HG02678 (cell line): Measurements from ENCODE around the gene POGK.
"Not testable (repeated sequence)": the region's sequence is repeated elsewhere in the genome, so short reads cannot be mapped to it uniquely, and the experiment has no call there.

ENCODE experiments used
- ATAC-seq: cut with Tn5 transposase; IDR thresholded peaks from one replicate; pipeline ENCODE4 v1.9.1; 2021; ENCODE audit warnings: mild to moderate bottlenecking, moderate library complexity; ENCODE audit not compliant: unreplicated experiment

POGK gene

GRCh38 chr1:166838766-166839599 is at the start of gene POGK:
POGK (plus strand) TSS chr1:166839475; CDS start chr1:166840957, 1,482 bp downstream.
- ATAC-seq: peak; percentile 97

- no peak for ATAC-seq
These were observed 42.5 kb upstream of the POGK start for GRCh38 chr1:166796620-166797236.

GRCh38 chr1:166808952-166809351 is 30.3 kb upstream of the POGK start:
- ATAC-seq: no peak

- no peak for ATAC-seq
These were observed 27.6 kb upstream of the POGK start for GRCh38 chr1:166811691-166812090.

- no peak for ATAC-seq
These were observed 25.6 kb upstream of the POGK start for GRCh38 chr1:166813508-166814223.

- no peak for ATAC-seq
These were observed 24.7 kb upstream of the POGK start for GRCh38 chr1:166814611-166815010.

- no peak for ATAC-seq
These were observed 19.3 kb upstream of the POGK start for GRCh38 chr1:166819974-166820373.

- no peak for ATAC-seq
These were observed 16.9 kb upstream of the POGK start for GRCh38 chr1:166822385-166822784.

- ATAC-seq: no peak
These were observed 11.8 kb upstream of the POGK start for GRCh38 chr1:166827426-166827825.

GRCh38 chr1:166829762-166830161 is 9.5 kb upstream of the POGK start:
- ATAC-seq: not testable (repeated sequence)

GRCh38 chr1:166836733-166837132 is 2.5 kb upstream of the POGK start:
- no peak for ATAC-seq

GRCh38 chr1:166839600-166840308 is 479 bp downstream of the POGK start:
- peak; percentile 33 for ATAC-seq

- no peak for ATAC-seq
These were observed 1.3 kb downstream of the POGK start for GRCh38 chr1:166840309-166841274.

GRCh38 chr1:166843322-166843721 is 4.0 kb downstream of the POGK start:
- ATAC-seq: no peak

GRCh38 chr1:166843769-166844596 is 4.7 kb downstream of the POGK start:
- ATAC-seq: no peak

GRCh38 chr1:166844791-166845190 is 5.5 kb downstream of the POGK start:
- ATAC-seq: no peak

GRCh38 chr1:166848193-166848592 is 8.9 kb downstream of the POGK start:
- ATAC-seq: no peak

GRCh38 chr1:166849135-166849534 is 9.9 kb downstream of the POGK start:
- no peak for ATAC-seq

GRCh38 chr1:166852918-166853317 is 13.6 kb downstream of the POGK start:
- ATAC-seq: no peak
